ENCODE measurements around the gene TRPM6. TPM values are rescaled to one million over a fixed set of nuclear protein-coding genes. Genes with fewer than 3 reads are reported as not detected.

Gene TRPM6
- total RNA-seq, 1 donor from 2014 or later = 0.21 TPM

DNA sequence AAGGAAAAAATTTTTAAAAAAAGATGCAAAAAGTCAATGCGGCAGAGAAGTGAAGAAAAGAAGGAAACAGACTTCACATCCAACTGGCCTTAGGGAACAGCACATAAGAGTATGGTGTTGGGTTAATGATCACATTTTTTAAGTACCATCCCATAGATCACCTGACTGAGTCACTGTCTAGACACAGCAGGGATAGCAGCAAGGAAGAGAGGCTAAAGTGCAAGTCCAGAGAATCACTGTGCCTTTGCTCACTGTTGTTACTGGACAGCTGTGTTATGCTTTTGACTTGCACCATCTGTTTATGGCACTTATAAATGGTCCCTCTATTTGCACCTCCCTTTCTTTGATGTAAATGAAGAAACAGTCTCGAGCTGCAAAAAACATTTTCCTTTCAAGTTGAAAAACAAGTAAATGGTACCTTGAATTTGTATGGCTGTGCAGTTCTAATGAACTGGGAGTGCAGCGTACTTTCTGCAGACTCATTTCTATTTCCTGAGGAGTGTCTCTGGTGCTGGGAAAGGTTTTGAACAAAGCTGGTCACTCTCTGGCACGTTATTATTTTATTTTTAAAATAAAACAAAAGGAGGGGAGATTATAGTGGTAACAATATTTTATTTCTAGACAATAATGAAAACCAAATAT is 84.2 kb downstream of the TRPM6 start:
- Histone ChIP-seq H3K36me3 (ENCODE audit: control insufficient read depth, insufficient read depth, low read length) (no peaks in the 10 kb centered on the region), H3K27me3 (ENCODE audit: control insufficient read depth, insufficient read depth, low read length) (no peaks in the 10 kb centered on the region), H3K4me3 (ENCODE audit: low read depth, low read length) (no peak overlapping the region)
- TF ChIP-seq, protein P1, sequence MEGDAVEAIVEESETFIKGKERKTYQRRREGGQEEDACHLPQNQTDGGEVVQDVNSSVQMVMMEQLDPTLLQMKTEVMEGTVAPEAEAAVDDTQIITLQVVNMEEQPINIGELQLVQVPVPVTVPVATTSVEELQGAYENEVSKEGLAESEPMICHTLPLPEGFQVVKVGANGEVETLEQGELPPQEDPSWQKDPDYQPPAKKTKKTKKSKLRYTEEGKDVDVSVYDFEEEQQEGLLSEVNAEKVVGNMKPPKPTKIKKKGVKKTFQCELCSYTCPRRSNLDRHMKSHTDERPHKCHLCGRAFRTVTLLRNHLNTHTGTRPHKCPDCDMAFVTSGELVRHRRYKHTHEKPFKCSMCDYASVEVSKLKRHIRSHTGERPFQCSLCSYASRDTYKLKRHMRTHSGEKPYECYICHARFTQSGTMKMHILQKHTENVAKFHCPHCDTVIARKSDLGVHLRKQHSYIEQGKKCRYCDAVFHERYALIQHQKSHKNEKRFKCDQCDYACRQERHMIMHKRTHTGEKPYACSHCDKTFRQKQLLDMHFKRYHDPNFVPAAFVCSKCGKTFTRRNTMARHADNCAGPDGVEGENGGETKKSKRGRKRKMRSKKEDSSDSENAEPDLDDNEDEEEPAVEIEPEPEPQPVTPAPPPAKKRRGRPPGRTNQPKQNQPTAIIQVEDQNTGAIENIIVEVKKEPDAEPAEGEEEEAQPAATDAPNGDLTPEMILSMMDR (IDR thresholded peaks at IDR 0.05; ENCODE audit: insufficient read depth, low read length, poor library complexity, severe bottlenecking) = no peak
- peak; percentile 54 for DNase-seq (ENCODE audit: low read depth)

DNA sequence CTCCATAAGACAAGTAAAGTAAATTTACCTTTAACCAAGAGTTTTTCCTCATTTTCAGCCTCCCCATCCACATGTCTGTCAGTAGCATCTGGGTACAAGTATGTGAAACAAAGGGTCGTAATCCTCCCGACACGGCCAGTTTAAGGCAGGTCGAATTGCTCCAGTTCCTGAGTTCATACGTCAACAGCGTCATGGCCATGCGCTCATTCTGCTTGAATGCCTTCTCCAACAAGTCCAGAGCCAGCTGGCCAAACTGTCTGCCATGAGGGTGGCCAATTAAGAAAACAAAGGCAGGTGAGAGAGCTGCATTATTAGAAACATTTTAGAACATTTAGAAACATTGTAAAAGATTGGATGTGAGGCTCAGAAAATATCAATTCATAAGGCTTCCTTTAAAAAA is 87.5 kb downstream of the TRPM6 start:
- Histone ChIP-seq H3K4me3 (ENCODE audit: low read depth, low read length) (no peak overlapping the region), H3K36me3 (ENCODE audit: control insufficient read depth, insufficient read depth, low read length) (no peaks in the 10 kb centered on the region), H3K27me3 (ENCODE audit: control insufficient read depth, insufficient read depth, low read length) (no peaks in the 10 kb centered on the region)
- TF ChIP-seq, protein P1 (IDR thresholded peaks at IDR 0.05; ENCODE audit: insufficient read depth, low read length, poor library complexity, severe bottlenecking) = no peak
- no peak for DNase-seq (ENCODE audit: low read depth)

DNA sequence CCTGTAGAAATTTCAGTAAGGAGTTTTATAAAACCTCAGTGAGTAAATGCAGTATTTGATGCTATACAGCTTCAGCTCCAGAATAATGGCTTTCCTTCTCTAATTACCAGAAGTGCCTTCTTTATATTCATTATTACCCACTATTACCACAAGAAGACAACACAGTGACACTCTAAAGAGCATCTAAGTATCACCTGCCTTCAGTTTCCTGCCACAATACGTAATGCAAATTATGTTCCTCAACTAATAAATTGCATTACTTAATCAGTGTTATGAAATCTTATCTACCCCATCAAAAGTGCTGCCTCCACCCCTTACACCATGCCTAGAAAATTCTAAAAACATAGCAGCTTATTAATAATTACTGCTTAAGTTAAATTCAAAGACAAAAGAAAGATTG is 91.9 kb downstream of the TRPM6 start:
- TF ChIP-seq, protein P1 (IDR thresholded peaks at IDR 0.05; ENCODE audit: insufficient read depth, low read length, poor library complexity, severe bottlenecking) = no peak

DNA sequence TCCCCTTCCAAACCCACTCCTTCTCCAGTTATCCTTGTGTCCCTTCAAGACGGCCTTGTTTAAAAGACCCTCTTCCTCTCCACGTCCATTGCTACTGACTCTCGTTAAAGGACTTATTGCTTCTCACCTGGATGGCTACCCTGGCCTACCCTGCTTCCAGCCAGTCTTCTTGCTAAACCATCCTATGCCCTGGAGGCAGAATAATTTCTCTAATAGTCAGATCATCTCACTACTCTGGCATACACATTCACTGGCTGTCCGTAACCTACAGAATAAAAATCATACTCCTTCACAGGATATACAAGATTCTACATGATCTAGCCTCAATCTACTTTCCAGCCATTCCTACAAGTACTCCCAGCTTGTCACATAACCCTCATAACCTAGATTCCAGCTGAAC is 92.6 kb downstream of the TRPM6 start:
- Histone ChIP-seq H3K27me3 (ENCODE audit: control insufficient read depth, insufficient read depth, low read length) (no peaks in the 10 kb centered on the region), H3K36me3 (ENCODE audit: control insufficient read depth, insufficient read depth, low read length) (no peaks in the 10 kb centered on the region), H3K4me3 (ENCODE audit: low read depth, low read length) (no peak overlapping the region)
- TF ChIP-seq, protein P1 (IDR thresholded peaks at IDR 0.05; ENCODE audit: insufficient read depth, low read length, poor library complexity, severe bottlenecking) = no peak
- no peak for DNase-seq (ENCODE audit: low read depth)

More for the DNA sequence above, 91.9 kb downstream of the TRPM6 start:
- DNase-seq (ENCODE audit: low read depth) = no peak
- no peaks in the 10 kb centered on the region for H3K36me3 ChIP-seq (ENCODE audit: control insufficient read depth, insufficient read depth, low read length)
- no peak overlapping the region for H3K4me3 ChIP-seq (ENCODE audit: low read depth, low read length)
- H3K27me3 ChIP-seq (ENCODE audit: control insufficient read depth, insufficient read depth, low read length) = no peaks in the 10 kb centered on the region

DNA sequence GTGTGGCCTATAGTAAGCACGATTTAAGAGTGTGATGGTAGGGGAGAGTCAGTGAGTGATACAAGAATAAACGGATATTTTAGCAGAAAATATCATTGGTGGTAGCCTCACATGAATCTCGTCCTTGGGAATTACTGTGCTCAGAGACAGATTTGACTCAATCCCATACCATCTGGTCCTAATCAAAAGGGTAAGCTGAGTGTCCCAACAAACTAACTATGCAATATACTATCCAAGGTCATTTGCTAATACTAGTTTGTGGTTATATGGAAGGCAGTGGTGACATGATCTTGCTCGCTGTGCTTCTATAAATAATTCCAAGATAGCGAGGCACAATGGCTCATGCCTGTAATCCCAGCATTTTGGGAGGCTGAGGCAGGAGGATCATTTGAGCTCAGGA is 103.2 kb downstream of the TRPM6 start:
- Histone ChIP-seq H3K36me3 (ENCODE audit: control insufficient read depth, insufficient read depth, low read length) (no peaks in the 10 kb centered on the region), H3K4me3 (ENCODE audit: low read depth, low read length) (no peak overlapping the region), H3K27me3 (ENCODE audit: control insufficient read depth, insufficient read depth, low read length) (no peaks in the 10 kb centered on the region)
- TF ChIP-seq, protein P1 (IDR thresholded peaks at IDR 0.05; ENCODE audit: insufficient read depth, low read length, poor library complexity, severe bottlenecking) = no peak
- DNase-seq (ENCODE audit: low read depth) = no peak

DNA sequence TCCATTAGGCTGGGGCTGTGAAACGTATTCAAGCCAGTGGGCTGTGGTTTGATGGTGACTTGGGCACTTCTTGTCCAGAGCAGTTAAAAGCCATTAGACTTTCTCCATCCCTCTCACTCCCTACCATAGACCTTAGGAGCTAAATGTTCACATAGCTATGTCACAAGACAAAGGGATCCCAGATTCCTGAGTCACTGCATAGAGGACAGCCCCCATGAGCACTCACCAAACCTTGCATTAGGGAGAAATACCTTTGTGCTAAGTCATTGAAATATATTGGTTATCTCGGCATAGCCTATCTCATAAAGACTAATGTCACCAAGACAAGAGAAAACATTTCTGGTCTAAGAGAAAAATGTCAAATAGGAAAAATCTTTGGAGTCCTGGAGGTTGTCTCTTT is 104.3 kb downstream of the TRPM6 start:
- DNase-seq (ENCODE audit: low read depth) = peak; percentile 41
- H3K4me3 ChIP-seq (ENCODE audit: low read depth, low read length) = no peak overlapping the region
- TF ChIP-seq, protein P1 (IDR thresholded peaks at IDR 0.05; ENCODE audit: insufficient read depth, low read length, poor library complexity, severe bottlenecking) = no peak
- H3K27me3 ChIP-seq (ENCODE audit: control insufficient read depth, insufficient read depth, low read length) = no peaks in the 10 kb centered on the region
- no peaks in the 10 kb centered on the region for H3K36me3 ChIP-seq (ENCODE audit: control insufficient read depth, insufficient read depth, low read length)
